ENCODE data around the gene AIP. TPM values are rescaled to one million over a fixed set of nuclear protein-coding genes. Genes with fewer than 3 reads are reported as not detected.

Gene AIP
- total RNA-seq, 2 experiments from 2014 or later: 142 to 144 TPM

DNA sequence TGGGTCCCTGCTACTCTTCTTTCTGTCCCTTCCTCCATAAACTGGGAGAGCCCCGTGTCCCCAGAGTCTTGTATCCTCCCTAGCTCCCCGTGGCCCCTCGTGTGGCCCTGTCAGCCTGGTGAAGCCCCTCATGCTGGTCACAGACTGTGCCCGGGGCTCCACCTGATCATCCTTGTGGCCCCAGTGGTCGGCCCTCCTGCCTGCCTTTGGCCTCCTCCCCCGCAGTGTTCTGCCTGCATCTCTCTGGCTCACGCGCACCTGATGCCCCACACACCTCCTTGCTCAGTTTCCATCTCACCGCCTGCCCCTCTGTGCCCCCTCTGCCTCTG lies 41.6 kb downstream of the AIP start:
- Mint-ChIP-seq H3K4me3 (no peak overlapping the region), H3K27ac (no peak overlapping the region), H3K27me3 (peaks cover 8% of the 10 kb centered on the region), H3K9me3 (ENCODE audit: low read depth) (no peaks in the 10 kb centered on the region), H3K36me3 (ENCODE audit: low read depth) (no peaks in the 10 kb centered on the region), H3K4me1 (no peaks in the 10 kb centered on the region)
- intact Hi-C loops (cut with DNase I, micrococcal nuclease): no loop called here
- no peak for ATAC-seq
- DNase-seq: no peak
- ChIA-PET CTCF (no interaction called here), POLR2A (no interaction called here)

DNA sequence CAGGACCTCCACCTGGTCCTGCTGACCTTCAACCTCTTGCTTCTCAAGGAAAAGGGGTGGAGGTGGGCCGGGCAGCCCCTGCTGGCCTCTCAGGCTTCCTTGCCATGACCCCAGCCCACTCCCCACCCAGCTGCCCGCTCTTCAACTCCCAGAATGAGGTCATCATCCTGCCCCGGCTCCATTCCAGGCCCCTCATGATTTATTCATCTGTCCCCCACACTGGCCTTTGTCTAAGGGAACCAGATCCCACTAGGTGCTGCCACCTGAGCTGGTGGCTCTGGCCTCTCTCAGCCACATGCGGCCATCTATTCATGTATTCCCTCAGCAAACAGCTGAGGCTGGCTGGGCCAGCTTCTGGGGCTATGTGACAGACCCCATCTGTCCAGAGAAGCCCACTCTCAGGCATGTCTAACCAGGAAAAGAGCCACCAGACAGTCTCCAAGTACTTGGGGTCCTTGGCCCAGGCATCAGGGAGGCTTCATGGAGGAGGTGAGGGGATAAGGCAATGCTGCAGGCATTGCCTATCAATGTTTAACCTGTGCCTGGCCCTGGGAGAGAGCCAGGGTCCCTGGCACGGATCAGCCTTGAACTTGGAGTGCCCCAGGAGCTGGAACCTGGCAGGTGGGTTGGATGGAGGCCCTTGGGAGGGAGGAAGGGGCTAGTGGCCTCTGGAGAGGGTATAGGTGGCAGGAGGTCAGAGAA lies 42.6 kb downstream of the AIP start:
- Mint-ChIP-seq H3K4me1 (no peaks in the 10 kb centered on the region), H3K9me3 (ENCODE audit: low read depth) (no peaks in the 10 kb centered on the region), H3K4me3 (no peak overlapping the region), H3K27ac (no peak overlapping the region), H3K27me3 (peaks cover 8% of the 10 kb centered on the region), H3K36me3 (ENCODE audit: low read depth) (no peaks in the 10 kb centered on the region)
- CTCF ChIA-PET: no interaction called here
- ATAC-seq (no peak), DNase-seq (no peak)
- intact Hi-C loops (cut with DNase I, micrococcal nuclease): no loop called here
- POLR2A ChIA-PET: no interaction called here

DNA sequence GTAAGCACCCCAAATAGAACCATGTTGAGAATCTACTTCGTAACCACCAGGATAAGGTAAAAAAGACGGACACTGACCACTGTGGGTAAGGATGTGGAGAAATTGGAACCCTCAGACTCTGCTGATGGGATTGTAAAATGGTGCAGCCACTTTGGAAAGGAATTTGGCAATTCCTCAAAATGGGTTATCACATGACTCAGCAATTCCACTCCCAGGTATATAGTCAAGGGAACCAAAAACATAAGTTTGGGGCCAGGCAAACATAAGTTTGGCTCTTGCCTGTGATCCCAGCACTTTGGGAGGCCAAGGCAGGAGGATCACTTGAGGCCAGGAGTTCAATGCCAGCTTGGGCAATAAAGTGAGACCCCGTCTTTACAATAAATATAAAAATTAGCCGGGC lies 45.5 kb downstream of the AIP start:
- CTCF ChIA-PET: interaction anchor here (0.7 to 0.9 kb wide), 2 partner anchors 534 to 561 kb away, joined by 3 read pairs; no protein-coding TSS in a partner anchor
- intact Hi-C loops (cut with DNase I, micrococcal nuclease): no loop called here
- H3K27ac Mint-ChIP-seq: no peak overlapping the region
- H3K4me3 Mint-ChIP-seq: no peak overlapping the region
- no peaks in the 10 kb centered on the region for H3K4me1 Mint-ChIP-seq
- POLR2A ChIA-PET: interaction anchor here (0.6 kb wide), 1 partner anchor 115 kb away, joined by 3 read pairs; no protein-coding TSS in a partner anchor
- no peaks in the 10 kb centered on the region for H3K36me3 Mint-ChIP-seq (ENCODE audit: low read depth)
- no peak for DNase-seq
- no peaks in the 10 kb centered on the region for H3K9me3 Mint-ChIP-seq (ENCODE audit: low read depth)
- ATAC-seq: no peak
- H3K27me3 Mint-ChIP-seq: peaks cover 8% of the 10 kb centered on the region

DNA sequence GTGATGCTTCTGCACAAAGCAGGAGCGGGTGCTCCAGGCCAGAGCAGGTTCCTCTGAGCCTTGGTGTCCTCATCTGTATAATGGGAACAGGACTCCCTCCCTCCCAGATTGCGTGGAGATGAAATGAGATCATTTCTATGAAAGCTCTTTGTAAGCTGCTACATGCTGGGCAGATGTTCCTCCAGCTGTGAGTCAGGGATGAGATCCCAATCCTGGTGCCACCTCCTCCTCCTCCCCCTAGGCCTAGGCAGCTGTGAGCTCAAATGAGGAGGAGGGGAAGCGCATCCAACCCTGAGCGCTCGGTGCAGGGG lies 47.4 kb downstream of the AIP start:
- intact Hi-C loops (cut with DNase I, micrococcal nuclease): no loop called here
- H3K9me3 Mint-ChIP-seq (ENCODE audit: low read depth): peaks cover 5% of the 10 kb centered on the region

DNA sequence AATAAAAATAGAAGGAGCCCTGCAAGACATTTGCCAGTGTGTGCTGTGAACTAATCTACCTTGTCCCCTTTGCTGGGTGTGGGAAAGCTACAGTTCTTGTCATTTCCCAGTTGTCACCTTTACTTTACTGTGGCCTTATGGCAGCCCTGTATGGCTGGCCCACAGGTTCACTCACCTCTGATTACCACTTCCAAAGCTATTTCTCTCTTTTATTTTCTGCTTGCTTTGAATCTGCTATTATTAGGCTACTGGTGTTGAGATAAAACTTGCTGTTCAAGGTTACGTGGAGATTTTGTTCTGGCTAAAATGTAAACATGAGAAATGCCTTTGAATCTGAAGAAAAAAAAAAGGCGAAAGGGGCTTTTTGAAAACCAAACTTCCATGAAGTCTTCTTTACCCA lies 50.1 kb downstream of the AIP start:
- CTCF ChIA-PET: no interaction called here
- Mint-ChIP-seq H3K4me3 (no peak overlapping the region), H3K9me3 (ENCODE audit: low read depth) (peaks cover 5% of the 10 kb centered on the region), H3K27ac (no peak overlapping the region), H3K27me3 (peaks cover 5% of the 10 kb centered on the region), H3K4me1 (no peaks in the 10 kb centered on the region), H3K36me3 (ENCODE audit: low read depth) (peaks cover 4% of the 10 kb centered on the region)
- DNase-seq (no peak), ATAC-seq (no peak)
- intact Hi-C loops (cut with DNase I, micrococcal nuclease): no loop called here
- POLR2A ChIA-PET: no interaction called here

More for the DNA sequence above, 47.4 kb downstream of the AIP start:
- no peaks in the 10 kb centered on the region for H3K4me1 Mint-ChIP-seq
- peaks cover 4% of the 10 kb centered on the region for H3K36me3 Mint-ChIP-seq (ENCODE audit: low read depth)
- no peak overlapping the region for H3K27ac Mint-ChIP-seq
- no peak overlapping the region for H3K4me3 Mint-ChIP-seq
- peaks cover 11% of the 10 kb centered on the region for H3K27me3 Mint-ChIP-seq
- ATAC-seq: no peak
- DNase-seq: no peak
- POLR2A ChIA-PET: no interaction called here
- CTCF ChIA-PET: no interaction called here

DNA sequence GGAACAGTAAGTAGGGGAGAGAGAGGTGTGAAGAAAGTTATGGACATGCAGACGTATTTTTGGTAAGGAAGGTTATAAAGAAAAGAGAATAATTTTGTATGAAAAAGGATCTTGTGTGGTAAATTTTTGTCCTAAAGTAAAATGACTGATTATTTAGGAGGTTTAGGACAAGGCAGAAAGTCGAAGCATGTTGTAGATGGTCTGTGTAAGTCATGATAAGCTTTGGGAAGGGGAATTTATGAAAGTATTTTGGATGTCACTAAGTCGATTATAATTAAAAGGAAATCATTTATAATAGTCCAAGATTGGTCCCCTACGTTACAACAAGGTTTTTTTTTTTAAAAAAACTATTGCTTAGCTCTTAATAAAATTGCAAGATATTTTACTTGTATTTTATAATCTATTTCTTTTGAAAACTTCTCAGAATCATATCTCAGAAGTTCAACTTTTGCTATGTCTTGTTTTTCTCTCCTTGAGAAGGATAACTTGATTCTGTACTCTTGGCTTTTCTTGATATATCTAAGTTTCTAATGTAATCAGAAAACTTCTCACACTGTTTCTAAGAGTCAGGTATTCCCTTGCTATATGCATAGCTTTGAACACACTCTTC lies 51.3 kb downstream of the AIP start:
- Mint-ChIP-seq H3K9me3 (ENCODE audit: low read depth) (peaks cover 5% of the 10 kb centered on the region), H3K4me3 (no peak overlapping the region), H3K36me3 (ENCODE audit: low read depth) (peaks cover 4% of the 10 kb centered on the region), H3K27me3 (peaks cover 5% of the 10 kb centered on the region), H3K27ac (no peak overlapping the region), H3K4me1 (no peaks in the 10 kb centered on the region)
- ATAC-seq (no peak), DNase-seq (no peak)
- intact Hi-C loops (cut with DNase I, micrococcal nuclease): no loop called here
- POLR2A ChIA-PET: interaction anchor here (0.8 kb wide), 1 partner anchor 11 kb away, joined by 5 read pairs; no protein-coding TSS in a partner anchor
- CTCF ChIA-PET: interaction anchor here (0.6 to 1.5 kb wide), 5 partner anchors 12 to 188 kb away, joined by 3 to 4 read pairs (median 4); no protein-coding TSS in a partner anchor

DNA sequence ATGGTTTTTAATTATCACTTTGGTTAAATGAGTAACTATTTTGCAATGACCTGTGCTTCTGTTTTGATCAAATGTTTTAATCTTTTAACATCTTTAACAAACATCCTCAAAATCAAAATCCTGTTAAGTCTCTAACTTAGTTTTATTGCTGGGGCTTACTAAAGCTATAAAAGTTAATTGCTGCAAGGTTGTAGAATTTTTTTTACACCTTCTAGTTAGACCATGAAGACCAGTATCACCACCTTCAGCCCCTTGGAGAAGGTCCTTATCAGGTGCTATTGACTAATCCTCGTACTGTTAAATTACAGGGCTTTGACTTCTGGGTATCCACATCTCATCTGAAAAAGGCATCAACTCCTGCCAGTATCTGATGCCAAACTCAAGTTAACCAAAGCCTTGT lies 52.7 kb downstream of the AIP start:
- intact Hi-C loops (cut with DNase I, micrococcal nuclease): no loop called here
- Mint-ChIP-seq H3K4me3 (no peak overlapping the region), H3K36me3 (ENCODE audit: low read depth) (peaks cover 4% of the 10 kb centered on the region), H3K27ac (no peak overlapping the region), H3K9me3 (ENCODE audit: low read depth) (peaks cover 5% of the 10 kb centered on the region), H3K4me1 (no peaks in the 10 kb centered on the region), H3K27me3 (peaks cover 2% of the 10 kb centered on the region)
- POLR2A ChIA-PET: no interaction called here
- CTCF ChIA-PET: no interaction called here
- DNase-seq (no peak), ATAC-seq (no peak)

DNA sequence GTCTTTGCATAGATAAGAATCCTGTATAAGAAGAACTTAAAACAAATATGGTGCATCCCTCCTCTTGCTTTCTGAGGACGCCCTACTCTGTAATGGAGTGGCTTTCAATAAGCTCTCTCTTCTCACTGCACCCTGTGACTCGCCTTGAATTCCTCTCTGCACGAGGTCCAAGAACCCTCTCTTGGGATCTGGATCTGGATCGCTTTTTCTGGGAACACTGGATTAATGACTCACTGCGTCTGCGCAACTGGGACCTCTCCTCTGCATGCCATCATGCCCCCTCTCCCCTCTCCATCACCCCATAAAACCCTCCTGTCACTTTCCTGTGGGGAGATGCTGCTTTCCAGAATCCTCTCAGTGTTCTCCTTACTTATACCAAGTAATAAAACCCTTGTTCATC lies 55.5 kb downstream of the AIP start:
- DNase-seq (no peak), ATAC-seq (no peak)
- no peak overlapping the region for H3K27ac Mint-ChIP-seq
- H3K9me3 Mint-ChIP-seq (ENCODE audit: low read depth): peaks cover 5% of the 10 kb centered on the region
- no peak overlapping the region for H3K4me3 Mint-ChIP-seq
- ChIA-PET CTCF (interaction anchor here (0.7 kb wide), 1 partner anchor 1180 kb away, joined by 4 read pairs; no protein-coding TSS in a partner anchor), POLR2A (no interaction called here)
- peaks cover 2% of the 10 kb centered on the region for H3K27me3 Mint-ChIP-seq
- peaks cover 4% of the 10 kb centered on the region for H3K36me3 Mint-ChIP-seq (ENCODE audit: low read depth)
- no peaks in the 10 kb centered on the region for H3K4me1 Mint-ChIP-seq
- intact Hi-C loops (cut with DNase I, micrococcal nuclease): no loop called here

DNA sequence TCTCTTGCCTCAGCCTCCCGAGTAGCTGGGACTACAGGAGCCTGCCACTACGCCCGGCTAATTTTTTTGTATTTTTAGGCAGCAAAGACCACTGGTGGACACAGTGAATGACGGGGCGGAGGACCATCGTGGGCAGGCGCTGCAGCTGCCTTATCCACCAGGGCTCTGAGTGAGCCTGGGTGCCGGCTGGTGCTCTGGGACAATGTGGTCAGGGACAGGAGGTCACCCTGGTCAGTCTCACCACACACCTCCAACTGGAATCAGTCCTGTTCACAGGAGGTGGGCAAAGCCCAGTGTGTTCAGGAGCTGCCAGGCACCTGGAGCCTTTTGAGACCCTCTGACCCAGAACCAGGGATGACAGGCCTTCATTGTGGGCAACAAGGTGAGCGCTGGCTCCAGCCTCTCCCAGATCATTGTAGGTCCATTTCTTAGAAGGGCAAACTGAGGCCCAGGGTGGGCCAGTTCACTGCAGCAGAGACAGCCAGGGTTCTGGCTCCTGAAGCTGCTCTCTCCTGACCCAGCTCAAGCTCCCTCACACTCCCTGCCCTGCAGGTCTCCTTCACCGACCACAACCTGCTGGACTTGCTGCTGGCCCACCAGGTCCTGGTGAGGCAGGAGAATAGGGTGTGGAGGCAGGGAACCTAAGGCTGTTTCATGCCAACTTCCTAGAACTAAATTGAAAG lies 56.1 kb downstream of the AIP start:
- Mint-ChIP-seq H3K4me1 (no peaks in the 10 kb centered on the region), H3K36me3 (ENCODE audit: low read depth) (peaks cover 1% of the 10 kb centered on the region), H3K9me3 (ENCODE audit: low read depth) (peaks cover 1% of the 10 kb centered on the region), H3K4me3 (no peak overlapping the region), H3K27ac (no peak overlapping the region), H3K27me3 (no peaks in the 10 kb centered on the region)
- intact Hi-C loops (cut with DNase I, micrococcal nuclease): no loop called here
- DNase-seq (no peak), ATAC-seq (no peak)
- POLR2A ChIA-PET: no interaction called here
- CTCF ChIA-PET: interaction anchor here (0.7 kb wide), 1 partner anchor 1180 kb away, joined by 4 read pairs; no protein-coding TSS in a partner anchor

DNA sequence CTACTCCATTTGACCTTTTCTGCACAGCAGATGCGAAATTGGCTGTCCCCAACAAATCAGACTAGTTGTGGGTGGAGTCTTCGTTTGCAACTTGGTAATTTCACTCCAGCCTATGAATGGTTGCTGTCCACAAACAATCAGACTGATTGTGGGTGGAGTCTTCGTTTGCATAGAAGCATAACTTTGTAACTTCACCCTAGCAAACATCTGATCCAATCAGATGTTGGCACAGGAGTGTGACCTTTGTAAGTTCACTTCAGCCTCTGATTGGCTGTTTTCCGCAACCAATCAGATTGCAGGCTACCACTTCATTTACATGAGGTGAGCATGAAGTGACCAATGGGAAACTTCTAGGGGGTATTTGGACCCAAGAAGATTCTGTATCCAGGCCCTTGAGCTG lies 56.7 kb downstream of the AIP start:
- Mint-ChIP-seq H3K27ac (no peak overlapping the region), H3K36me3 (ENCODE audit: low read depth) (no peaks in the 10 kb centered on the region), H3K27me3 (no peaks in the 10 kb centered on the region), H3K4me1 (no peaks in the 10 kb centered on the region), H3K9me3 (ENCODE audit: low read depth) (no peaks in the 10 kb centered on the region), H3K4me3 (no peak overlapping the region)
- CTCF ChIA-PET: no interaction called here
- ATAC-seq (no peak), DNase-seq (no peak)
- intact Hi-C loops (cut with DNase I, micrococcal nuclease): no loop called here
- POLR2A ChIA-PET: no interaction called here
